Vagina (tissue), 2 donors: ENCODE results near the gene NFKBIA.

Source experiments
- POLR2A ChIP-seq, 2 donors: fragments of 450-650 bp; IDR thresholded peaks; one replicate each; pipeline ENCODE4 v1.6.1; 2017; ENCODE audit warnings: antibody characterized with exemption in 2 of 2, mild to moderate bottlenecking in 2 of 2, moderate library complexity in 2 of 2
- TF ChIP-seq, protein P1 (sequence below), 3 experiments: fragments of 450-650 bp in 2 of 3; fragments of 200-600 bp in 1 of 3; sonication (generic) in 1 of 3; IDR thresholded peaks; one replicate each; pipeline ENCODE4 v1.5.1; 2017 to 2019; ENCODE audit warnings: antibody characterized with exemption in 3 of 3, mild to moderate bottlenecking in 2 of 3, moderate library complexity in 2 of 3

DNA sequence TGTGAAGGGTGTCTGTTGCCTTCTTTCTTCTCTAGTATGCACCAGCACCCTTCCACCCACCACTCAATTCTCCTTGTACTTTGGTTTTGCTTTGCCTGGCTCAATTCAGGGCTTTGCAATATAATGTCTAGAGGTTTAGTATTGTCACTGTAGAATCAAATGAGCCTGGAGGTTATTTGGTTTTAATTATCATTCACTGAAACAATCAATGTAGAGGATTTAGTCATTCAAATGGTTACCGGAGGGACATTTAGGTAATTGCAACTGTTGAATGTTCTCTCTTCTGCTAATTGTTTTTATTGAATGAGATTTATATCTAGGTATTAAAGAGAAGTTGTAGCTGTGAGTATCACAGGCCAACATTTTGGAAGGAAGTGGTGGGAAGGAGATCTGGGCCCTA lies 29.3 kb upstream of the NFKBIA start:
- TF ChIP-seq, protein P1, sequence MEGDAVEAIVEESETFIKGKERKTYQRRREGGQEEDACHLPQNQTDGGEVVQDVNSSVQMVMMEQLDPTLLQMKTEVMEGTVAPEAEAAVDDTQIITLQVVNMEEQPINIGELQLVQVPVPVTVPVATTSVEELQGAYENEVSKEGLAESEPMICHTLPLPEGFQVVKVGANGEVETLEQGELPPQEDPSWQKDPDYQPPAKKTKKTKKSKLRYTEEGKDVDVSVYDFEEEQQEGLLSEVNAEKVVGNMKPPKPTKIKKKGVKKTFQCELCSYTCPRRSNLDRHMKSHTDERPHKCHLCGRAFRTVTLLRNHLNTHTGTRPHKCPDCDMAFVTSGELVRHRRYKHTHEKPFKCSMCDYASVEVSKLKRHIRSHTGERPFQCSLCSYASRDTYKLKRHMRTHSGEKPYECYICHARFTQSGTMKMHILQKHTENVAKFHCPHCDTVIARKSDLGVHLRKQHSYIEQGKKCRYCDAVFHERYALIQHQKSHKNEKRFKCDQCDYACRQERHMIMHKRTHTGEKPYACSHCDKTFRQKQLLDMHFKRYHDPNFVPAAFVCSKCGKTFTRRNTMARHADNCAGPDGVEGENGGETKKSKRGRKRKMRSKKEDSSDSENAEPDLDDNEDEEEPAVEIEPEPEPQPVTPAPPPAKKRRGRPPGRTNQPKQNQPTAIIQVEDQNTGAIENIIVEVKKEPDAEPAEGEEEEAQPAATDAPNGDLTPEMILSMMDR (IDR thresholded peaks at IDR 0.05), result no peak
- no peak for TF ChIP-seq POLR2A (IDR thresholded peaks at IDR 0.05)
